ENCODE data around the gene KDM3A.

KDM3A gene

DNA sequence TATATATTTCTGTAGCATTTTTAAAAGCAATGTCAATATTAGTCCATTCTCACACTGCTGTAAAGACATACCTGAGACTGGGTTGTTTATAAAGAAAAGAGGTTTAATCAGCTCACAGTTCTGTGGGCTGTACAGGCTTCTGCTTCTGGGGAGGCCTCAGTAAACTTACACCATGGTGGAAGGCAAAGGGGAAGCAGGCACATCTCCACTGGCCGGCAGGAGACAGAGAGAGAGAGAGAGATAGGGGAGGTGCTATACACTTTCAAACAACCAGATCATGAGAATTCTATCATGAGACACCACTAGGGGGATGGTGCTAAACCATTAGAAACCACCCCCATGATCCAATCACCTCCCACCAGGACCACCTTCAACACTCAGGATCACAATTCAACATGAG, 79.0 kb downstream of the KDM3A start:
- no peak for DNase-seq

DNA sequence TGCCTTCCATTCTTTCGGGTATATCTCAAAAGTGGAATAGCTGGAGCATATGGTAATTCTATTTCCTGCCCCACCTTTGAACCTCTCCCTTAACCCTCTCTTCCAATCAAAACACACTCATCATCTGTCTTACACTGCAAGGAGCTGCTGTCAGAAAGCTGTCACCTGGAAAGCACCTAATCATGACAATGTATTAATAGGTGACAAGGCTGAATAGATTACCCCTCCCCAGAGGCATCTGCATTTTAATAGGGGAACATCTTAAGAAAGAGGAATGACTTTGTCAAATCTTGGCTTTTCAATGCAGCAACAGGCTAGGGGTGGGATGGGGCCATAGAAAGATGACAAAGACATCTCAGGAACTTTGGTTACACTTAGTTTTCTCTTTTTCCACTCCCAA, 80.8 kb downstream of the KDM3A start:
- DNase-seq: no peak

DNA sequence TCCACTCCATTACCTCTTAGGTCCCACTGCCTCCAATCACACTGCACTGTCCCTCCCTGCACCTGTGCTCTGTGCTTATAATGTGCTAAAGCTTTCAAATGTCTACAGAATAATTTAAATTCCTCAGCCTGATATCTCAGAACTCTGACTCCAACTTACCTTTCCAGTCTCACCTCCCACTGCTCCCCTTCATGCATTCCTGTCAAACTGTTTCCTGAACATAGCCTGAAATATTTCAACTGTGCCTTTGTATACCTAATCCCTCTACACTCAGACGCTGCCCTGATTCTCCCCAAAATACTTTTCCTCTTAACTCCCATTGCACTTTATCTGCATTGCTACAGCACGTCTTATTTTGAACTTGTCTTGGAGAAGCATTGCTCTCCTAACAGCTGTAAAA, 81.5 kb downstream of the KDM3A start:
- DNase-seq: no peak

DNA sequence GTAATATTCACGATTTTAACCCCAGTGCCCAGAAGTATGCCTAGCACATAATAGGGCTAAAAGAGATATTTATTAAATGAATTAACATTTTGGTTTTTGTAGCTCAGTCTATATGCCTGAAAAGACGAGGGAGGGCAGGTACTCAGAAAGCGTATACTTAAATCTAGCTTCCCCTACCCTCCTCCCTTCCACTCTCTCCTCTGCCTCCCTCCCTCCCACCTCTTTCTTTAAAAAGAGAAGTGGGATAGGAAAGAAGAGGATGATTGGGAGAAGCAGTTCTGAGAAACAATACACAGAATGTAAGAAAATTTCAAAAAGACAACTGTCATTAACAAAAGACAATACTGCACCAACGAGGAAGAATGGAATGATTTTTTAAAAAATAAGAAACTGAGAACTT, 82.3 kb downstream of the KDM3A start:
- no peak for DNase-seq

DNA sequence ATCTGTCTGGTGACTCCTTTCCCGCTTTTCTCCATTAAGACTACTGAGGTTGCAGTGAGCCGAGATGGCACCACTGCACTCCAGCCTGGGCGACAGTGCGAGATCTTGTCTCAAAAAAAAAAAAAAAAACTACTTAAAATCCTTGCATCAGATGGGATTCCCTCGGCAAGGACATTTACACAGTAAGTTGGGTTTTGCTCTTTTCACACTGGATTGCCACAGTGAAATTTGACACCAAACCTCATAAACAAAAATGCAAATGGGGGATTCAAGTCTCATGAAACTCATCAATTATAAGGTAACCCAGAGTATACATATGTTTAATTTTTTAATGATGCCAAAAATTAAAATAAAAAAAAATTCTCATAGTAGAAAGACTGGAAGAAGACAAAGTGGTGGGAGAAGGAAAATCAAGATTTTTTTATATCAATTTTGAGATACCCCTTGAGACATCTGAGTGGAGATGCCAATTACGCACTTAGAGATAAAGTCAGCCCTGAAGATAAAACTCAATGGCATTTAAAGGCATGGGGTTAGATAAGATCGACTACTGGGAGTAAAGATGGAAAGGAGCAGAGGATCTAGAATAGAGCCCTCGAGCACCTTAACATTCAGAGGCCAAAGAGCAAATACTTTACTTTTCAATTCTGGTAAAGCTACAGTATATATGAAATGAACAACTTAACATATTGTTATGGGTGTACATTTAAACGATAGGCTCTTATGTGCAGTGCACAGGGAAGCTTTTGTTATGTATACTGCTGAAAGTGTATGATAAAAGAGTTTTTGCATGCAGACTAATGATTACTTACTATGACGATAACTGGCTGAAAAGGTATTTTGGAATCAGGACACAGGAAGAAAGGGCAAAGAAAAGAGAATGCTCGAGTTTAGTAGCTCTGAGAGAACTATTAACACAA, 84.5 kb downstream of the KDM3A start:
- DNase-seq: no peak

DNA sequence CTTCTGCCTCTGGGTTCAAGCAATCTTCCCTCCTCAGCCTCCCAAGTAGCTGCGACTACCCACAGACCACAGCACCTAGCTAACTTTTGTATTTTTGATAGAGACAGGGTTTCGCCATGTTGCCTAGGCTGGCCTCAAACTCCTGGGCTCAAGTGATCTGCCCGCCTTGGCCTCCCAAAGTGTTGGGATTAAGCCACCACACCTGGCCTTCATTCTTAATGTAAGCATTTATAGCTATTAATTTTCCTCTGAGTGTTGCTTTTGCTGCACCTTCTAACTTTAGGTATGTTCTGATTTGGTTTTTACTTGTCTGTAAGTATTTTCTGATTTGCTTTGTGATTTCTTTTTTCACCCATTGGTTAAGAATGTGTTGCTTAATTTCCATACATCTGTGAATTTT, 92.4 kb downstream of the KDM3A start:
- DNase-seq: no peak

DNA sequence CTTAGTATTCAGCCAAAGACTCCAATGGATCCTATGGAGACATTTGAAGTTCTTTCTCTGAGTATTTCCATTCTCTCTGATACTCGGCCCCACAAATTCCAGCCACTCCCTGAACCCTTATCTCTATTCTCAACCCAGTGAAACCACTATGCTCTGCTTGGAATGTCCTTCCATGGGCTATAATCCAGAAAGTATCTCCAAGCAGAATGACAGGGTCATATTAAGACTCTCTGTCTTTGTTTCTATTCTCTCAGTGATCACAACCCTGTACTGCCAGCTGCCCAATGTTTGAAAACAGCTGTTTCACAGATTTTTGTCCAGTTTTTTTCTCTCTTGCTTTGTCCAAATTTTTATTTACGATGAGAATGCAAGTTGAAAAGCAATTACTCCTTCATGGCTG, 100.2 kb downstream of the KDM3A start:
- DNase-seq: no peak

Data from NCI-H187 treated with DMSO at 0.1 percent for 48 hours (cell line).